Neural cell (in vitro differentiated cells): Measurements from ENCODE around the gene NDUFA8. TPM values are rescaled to one million over a fixed set of nuclear protein-coding genes. Genes with fewer than 3 reads are reported as not detected.

ENCODE experiments used
- H2AFZ ChIP-seq: fragments of 200-600, 300-800 bp; sonication (generic), shearing (Covaris generic); 2 replicates; pipeline ENCODE4 v1.6.0; 2014; ENCODE audit warnings: low read depth, mild to moderate bottlenecking, antibody characterized with exemption, low read length, moderate library complexity
- H3F3A ChIP-seq: fragments of 200-600 bp; shearing (Covaris generic); 2 replicates; pipeline ENCODE4 v1.6.1; 2016; ENCODE audit warnings: mild to moderate bottlenecking, moderate library complexity, mixed read lengths, antibody characterized with exemption, low read length; ENCODE audit not compliant: insufficient read depth, poor library complexity, severe bottlenecking
- H3K27ac ChIP-seq: fragments of 200-600, 300-800 bp; sonication (generic), shearing (Covaris generic); 2 replicates; pipeline ENCODE4 v1.5.1; 2014; ENCODE audit warnings: mild to moderate bottlenecking, low read length, moderate library complexity
- H3K27me3 ChIP-seq: fragments of 300-800, 200-600 bp; sonication (generic), shearing (Covaris generic); 2 replicates; pipeline ENCODE4 v1.6.0; 2014; ENCODE audit warnings: mild to moderate bottlenecking, low read depth, low read length, moderate library complexity; ENCODE audit not compliant: insufficient read depth
- H3K36me3 ChIP-seq: fragments of 300-800, 200-600 bp; sonication (generic), shearing (Covaris generic); 2 replicates; pipeline ENCODE4 v1.5.1; 2014; ENCODE audit warnings: mild to moderate bottlenecking, antibody characterized with exemption, low read length, moderate library complexity; ENCODE audit not compliant: insufficient read depth
- H3K4me2 ChIP-seq: fragments of 300-800, 200-600 bp; sonication (generic), shearing (Covaris generic); 2 replicates; pipeline ENCODE4 v1.6.0; 2014; ENCODE audit warnings: mild to moderate bottlenecking, low read length
- H3K4me3 ChIP-seq: fragments of 300-800, 200-600 bp; sonication (generic), shearing (Covaris generic); 2 replicates; pipeline ENCODE4 v1.5.1; 2014; ENCODE audit warnings: mild to moderate bottlenecking, low read length, moderate library complexity
- H3K79me2 ChIP-seq: fragments of 200-600 bp; shearing (Covaris generic); replicated peaks from 2 replicates; pipeline ENCODE4 v1.6.0; 2014; ENCODE audit warnings: mild to moderate bottlenecking, low read length, moderate library complexity; ENCODE audit not compliant: insufficient read depth
- H3K9ac ChIP-seq: fragments of 300-800, 200-600 bp; sonication (generic), shearing (Covaris generic); 2 replicates; pipeline ENCODE4 v1.6.1; 2016; ENCODE audit warnings: mild to moderate bottlenecking, low read length, mixed read lengths
- H3K9me2 ChIP-seq: fragments of 200-600 bp; shearing (Covaris generic); 2 replicates; pipeline ENCODE4 v1.6.1; 2016; ENCODE audit warnings: mild to moderate bottlenecking, low read length, mixed read lengths; ENCODE audit not compliant: insufficient read depth
- H3K9me3 ChIP-seq: fragments of 200-600, 300-800 bp; sonication (generic), shearing (Covaris generic); 2 replicates; pipeline ENCODE4 v1.6.1; 2016; ENCODE audit warnings: mild to moderate bottlenecking, mixed run types, low read length, moderate library complexity, mixed read lengths
- H4K20me1 ChIP-seq: fragments of 200-600 bp; shearing (Covaris generic); 2 replicates; pipeline ENCODE4 v1.6.1; 2016; ENCODE audit warnings: mild to moderate bottlenecking, mixed run types; ENCODE audit not compliant: insufficient read depth
- EP300 ChIP-seq: fragments of 450-650 bp; conservative IDR thresholded peaks from 2 replicates; pipeline ENCODE4 v1.6.1; 2014; ENCODE audit warnings: antibody characterized with exemption, mild to moderate bottlenecking, moderate library complexity; ENCODE audit not compliant: poor library complexity, severe bottlenecking
- EZH2 ChIP-seq: fragments of 200-600, 300-800 bp; shearing (Covaris generic), sonication (generic); IDR thresholded peaks from 2 replicates; pipeline ENCODE4 v1.6.1; 2014; ENCODE audit warnings: antibody characterized with exemption, low read length, borderline replicate concordance, mild to moderate bottlenecking; ENCODE audit not compliant: insufficient read depth, poor library complexity, severe bottlenecking
- MXI1 ChIP-seq: fragments of 450-650 bp; conservative IDR thresholded peaks from 2 replicates; pipeline ENCODE4 v1.6.1; 2014; ENCODE audit warnings: antibody characterized with exemption, mild to moderate bottlenecking; ENCODE audit not compliant: poor library complexity, severe bottlenecking
- POLR2AphosphoS5 ChIP-seq: IDR thresholded peaks from 2 replicates; pipeline ENCODE4 v1.6.1; 2012
- RAD21 ChIP-seq: fragments of 450-650 bp; conservative IDR thresholded peaks from 2 replicates; pipeline ENCODE4 v1.6.1; 2014; ENCODE audit warnings: antibody characterized with exemption, mild to moderate bottlenecking, moderate library complexity
- REST ChIP-seq: IDR thresholded peaks from 2 replicates; pipeline ENCODE4 v1.6.1; 2012; ENCODE audit warnings: borderline replicate concordance
- SMC3 ChIP-seq: fragments of 450-650 bp; conservative IDR thresholded peaks from 2 replicates; pipeline ENCODE4 v1.6.1; 2014; ENCODE audit warnings: antibody characterized with exemption, mild to moderate bottlenecking, moderate library complexity; ENCODE audit not compliant: poor library complexity
- TAF1 ChIP-seq: IDR thresholded peaks from 2 replicates; pipeline ENCODE4 v1.6.1; 2012; ENCODE audit warnings: low read depth
- polyA plus RNA-seq: library from polyadenylated mRNA; depleted of rRNA; stranded (reverse); fragments of >200 nt; gene quantifications from 2 replicates; pipeline ENCODE4 v1.2.3, GENCODE V29; 2014
- TF ChIP-seq, protein P1 (sequence below): fragments of 450-650 bp; IDR thresholded peaks from 2 replicates; pipeline ENCODE4 v1.5.1; 2014; ENCODE audit warnings: antibody characterized with exemption, mild to moderate bottlenecking, moderate library complexity; ENCODE audit not compliant: poor library complexity, severe bottlenecking

NDUFA8 gene
- polyA plus RNA-seq, 1 donor from 2014 or later, result 65.0 TPM

DNA sequence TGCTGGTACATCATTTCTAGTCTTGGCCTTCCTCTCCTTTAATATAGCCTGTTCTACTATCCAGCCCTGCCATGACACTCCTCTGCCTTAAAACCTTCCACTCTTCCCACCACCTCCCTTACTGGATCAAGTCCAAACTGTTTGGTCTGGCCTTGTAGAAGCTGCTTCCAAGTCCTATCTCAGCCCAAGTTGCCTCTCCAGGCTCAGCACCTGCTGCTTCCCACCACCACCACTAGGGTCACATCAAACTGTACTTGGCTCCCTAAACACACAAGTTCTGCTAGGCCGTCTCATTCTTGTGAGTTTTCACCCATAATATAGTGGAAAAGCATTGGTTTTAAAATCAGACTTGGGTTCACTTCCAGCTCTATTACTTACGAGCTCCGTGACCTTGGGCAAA is 1.4 kb downstream of the NDUFA8 start:
- Histone ChIP-seq H3K4me2 (no peak overlapping the region), H2AFZ (no peak overlapping the region), H3K9ac (no peak overlapping the region), H3K27ac (no peak overlapping the region), H3F3A (no peaks in the 10 kb centered on the region), H3K27me3 (no peaks in the 10 kb centered on the region), H3K79me2 (peaks cover 44% of the 10 kb centered on the region), H3K36me3 (no peaks in the 10 kb centered on the region), H3K4me3 (peak overlapping the region; percentile 43), H3K9me3 (no peaks in the 10 kb centered on the region), H4K20me1 (no peaks in the 10 kb centered on the region), H3K9me2 (no peaks in the 10 kb centered on the region)
- TF ChIP-seq MXI1 (no peak), TAF1 (no peak)
- TF ChIP-seq, protein P1, sequence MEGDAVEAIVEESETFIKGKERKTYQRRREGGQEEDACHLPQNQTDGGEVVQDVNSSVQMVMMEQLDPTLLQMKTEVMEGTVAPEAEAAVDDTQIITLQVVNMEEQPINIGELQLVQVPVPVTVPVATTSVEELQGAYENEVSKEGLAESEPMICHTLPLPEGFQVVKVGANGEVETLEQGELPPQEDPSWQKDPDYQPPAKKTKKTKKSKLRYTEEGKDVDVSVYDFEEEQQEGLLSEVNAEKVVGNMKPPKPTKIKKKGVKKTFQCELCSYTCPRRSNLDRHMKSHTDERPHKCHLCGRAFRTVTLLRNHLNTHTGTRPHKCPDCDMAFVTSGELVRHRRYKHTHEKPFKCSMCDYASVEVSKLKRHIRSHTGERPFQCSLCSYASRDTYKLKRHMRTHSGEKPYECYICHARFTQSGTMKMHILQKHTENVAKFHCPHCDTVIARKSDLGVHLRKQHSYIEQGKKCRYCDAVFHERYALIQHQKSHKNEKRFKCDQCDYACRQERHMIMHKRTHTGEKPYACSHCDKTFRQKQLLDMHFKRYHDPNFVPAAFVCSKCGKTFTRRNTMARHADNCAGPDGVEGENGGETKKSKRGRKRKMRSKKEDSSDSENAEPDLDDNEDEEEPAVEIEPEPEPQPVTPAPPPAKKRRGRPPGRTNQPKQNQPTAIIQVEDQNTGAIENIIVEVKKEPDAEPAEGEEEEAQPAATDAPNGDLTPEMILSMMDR, result peak; percentile 36

- Histone ChIP-seq H3K27me3 (no peaks in the 10 kb centered on the region), H3F3A (no peaks in the 10 kb centered on the region), H3K4me3 (no peak overlapping the region), H4K20me1 (no peaks in the 10 kb centered on the region), H3K9ac (no peak overlapping the region), H2AFZ (no peak overlapping the region), H3K9me2 (no peaks in the 10 kb centered on the region), H3K4me2 (no peak overlapping the region), H3K9me3 (no peaks in the 10 kb centered on the region), H3K27ac (no peak overlapping the region), H3K36me3 (no peaks in the 10 kb centered on the region), H3K79me2 (peaks cover 44% of the 10 kb centered on the region)
- TF ChIP-seq EZH2 (no peak), REST (no peak), MXI1 (no peak), SMC3 (no peak), RAD21 (no peak), POLR2AphosphoS5 (no peak), TAF1 (no peak), EP300 (no peak)
- TF ChIP-seq, protein P1, result no peak
These were observed 3.8 kb downstream of the NDUFA8 start for GRCh38 chr9:122155796-122156195.
